ENCODE results near the gene RNF123. TPM values are rescaled to one million over a fixed set of nuclear protein-coding genes. Genes with fewer than 3 reads are reported as not detected.

The RNF123 gene
- total RNA-seq, 4 donors from 2014 or later, result 23.4 to 36.2 (median 31.5) TPM

DNA sequence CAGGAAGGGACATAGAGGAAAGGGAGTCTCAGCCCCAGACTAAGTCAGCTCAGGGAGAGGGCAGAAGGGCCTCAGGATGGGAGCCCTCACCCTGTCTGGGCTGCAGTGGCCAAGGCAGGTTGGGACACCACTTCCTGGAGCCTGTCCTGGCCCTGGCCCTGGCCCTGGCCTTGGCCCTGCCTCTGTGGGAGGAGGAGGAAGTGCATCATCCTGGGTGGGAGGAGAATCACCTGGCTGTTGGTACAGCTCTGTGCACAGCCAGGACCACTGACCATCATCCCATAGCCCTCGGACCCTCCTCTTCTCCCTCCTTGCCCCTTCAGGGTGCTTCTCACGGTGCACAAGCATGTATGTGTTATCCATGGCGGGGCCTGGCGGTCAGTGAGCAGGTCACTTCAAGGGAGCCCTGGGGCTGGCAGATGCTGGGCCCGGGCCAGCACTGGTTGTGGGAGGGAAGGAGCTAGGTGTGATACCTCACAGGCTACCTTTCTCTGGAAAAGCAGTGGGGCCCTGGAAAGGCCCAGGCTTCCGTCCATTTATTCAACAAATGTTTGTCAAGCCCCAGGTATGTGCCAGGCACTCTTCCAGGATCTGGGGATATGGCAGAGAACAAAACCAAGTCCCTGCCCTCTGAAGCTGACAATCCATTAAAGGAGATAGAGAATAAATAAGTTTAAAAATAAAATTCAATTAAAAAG lies 23.4 kb upstream of the RNF123 start:
- Histone ChIP-seq H3K36me3 (no peaks in the 10 kb centered on the region), H3K9me3 (no peaks in the 10 kb centered on the region), H3K4me3 (no peak overlapping the region), H3K4me1 (no peaks in the 10 kb centered on the region), H3K27me3 (peaks cover 0 to 72% (median 2%) of the 10 kb centered on the region in 4 donors), H3K27ac (replicated peaks in 1 of 4) (no peak overlapping the region)
- no peak for TF ChIP-seq EP300 (IDR thresholded peaks at IDR 0.05)
- TF ChIP-seq POLR2AphosphoS5 (IDR thresholded peaks at IDR 0.05), result no peak
- TF ChIP-seq POLR2A (IDR thresholded peaks at IDR 0.05; ENCODE audit: low read depth), result no peak
- TF ChIP-seq, protein P1, sequence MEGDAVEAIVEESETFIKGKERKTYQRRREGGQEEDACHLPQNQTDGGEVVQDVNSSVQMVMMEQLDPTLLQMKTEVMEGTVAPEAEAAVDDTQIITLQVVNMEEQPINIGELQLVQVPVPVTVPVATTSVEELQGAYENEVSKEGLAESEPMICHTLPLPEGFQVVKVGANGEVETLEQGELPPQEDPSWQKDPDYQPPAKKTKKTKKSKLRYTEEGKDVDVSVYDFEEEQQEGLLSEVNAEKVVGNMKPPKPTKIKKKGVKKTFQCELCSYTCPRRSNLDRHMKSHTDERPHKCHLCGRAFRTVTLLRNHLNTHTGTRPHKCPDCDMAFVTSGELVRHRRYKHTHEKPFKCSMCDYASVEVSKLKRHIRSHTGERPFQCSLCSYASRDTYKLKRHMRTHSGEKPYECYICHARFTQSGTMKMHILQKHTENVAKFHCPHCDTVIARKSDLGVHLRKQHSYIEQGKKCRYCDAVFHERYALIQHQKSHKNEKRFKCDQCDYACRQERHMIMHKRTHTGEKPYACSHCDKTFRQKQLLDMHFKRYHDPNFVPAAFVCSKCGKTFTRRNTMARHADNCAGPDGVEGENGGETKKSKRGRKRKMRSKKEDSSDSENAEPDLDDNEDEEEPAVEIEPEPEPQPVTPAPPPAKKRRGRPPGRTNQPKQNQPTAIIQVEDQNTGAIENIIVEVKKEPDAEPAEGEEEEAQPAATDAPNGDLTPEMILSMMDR (IDR thresholded peaks at IDR 0.05), result no peak
- intact Hi-C loops (cut with DNase I), result no loop called here
- no peak for DNase-seq (ENCODE audit: extremely low spot score)
- WGBS, result 90% methylated on average over 4 of the region's 6 CpGs

DNA sequence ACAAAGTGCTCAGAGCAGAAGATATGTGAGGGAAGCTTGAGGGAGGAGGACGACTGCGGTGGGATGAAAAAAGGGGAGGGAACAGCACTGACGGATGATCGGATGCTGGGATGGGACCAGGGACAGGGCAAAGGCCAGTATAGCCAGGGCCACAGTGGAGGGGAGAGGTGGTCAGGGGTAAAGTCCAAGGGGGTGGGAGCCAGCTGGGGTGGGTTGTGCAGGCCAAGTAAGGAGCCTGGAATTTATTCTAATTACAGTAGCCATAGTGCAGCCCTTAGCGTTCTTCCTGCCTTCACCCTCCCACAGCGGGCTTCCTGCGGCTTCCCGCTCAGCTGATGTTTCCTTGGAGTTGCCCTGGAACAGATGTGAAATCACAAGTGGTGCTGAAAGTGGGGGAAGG lies 22.8 kb upstream of the RNF123 start:
- DNase-seq (ENCODE audit: extremely low spot score), result no peak
- Histone ChIP-seq H3K36me3 (no peaks in the 10 kb centered on the region), H3K27me3 (peaks cover 0 to 70% (median 2%) of the 10 kb centered on the region in 4 donors), H3K27ac (replicated peaks in 1 of 4) (no peak overlapping the region), H3K4me3 (no peak overlapping the region), H3K4me1 (no peaks in the 10 kb centered on the region), H3K9me3 (no peaks in the 10 kb centered on the region)
- TF ChIP-seq POLR2A (IDR thresholded peaks at IDR 0.05; ENCODE audit: low read depth) (no peak), POLR2AphosphoS5 (IDR thresholded peaks at IDR 0.05) (no peak), EP300 (IDR thresholded peaks at IDR 0.05) (no peak)
- TF ChIP-seq, protein P1 (IDR thresholded peaks at IDR 0.05), result no peak
- intact Hi-C loops (cut with DNase I), result no loop called here
- 24% methylated on average over 7 of the region's 8 CpGs for WGBS

DNA sequence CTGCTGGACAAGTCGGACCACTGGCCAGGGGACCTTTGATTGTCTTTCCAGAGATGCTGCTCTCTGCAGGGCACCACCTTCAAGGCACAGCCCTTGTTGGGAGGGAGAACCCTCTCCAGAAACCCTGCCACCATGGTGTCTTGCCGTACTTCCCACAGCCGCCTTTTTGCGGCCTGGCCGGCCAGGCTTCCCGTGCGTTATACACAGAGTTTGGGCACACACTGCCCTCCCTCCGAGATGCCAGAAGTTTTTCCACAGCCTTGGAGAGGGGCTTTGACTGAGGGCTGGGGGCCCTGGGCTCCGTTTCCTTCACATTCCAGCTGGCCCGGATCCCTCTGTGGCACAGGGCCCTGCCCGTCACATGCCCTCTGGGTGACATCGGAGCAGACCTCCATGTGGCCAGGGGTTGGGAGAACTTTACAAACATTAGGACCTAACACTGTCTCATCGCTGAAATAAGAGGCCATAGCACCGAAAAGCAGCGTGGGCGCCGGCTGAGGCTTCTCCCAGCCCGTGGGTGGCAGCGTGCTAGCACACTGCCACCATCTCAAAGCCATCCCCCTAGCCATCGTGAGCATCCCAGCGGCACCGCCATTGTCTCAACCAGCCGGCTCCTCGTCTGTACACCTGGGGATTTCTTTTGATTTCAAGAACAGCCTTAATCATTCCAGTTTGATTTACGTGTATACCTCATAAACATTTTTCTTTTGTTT lies 21.5 kb upstream of the RNF123 start:
- Histone ChIP-seq H3K36me3 (no peaks in the 10 kb centered on the region), H3K4me1 (no peaks in the 10 kb centered on the region), H3K4me3 (no peak overlapping the region), H3K27me3 (peaks cover 0 to 57% (median 2%) of the 10 kb centered on the region in 4 donors), H3K9me3 (no peaks in the 10 kb centered on the region), H3K27ac (replicated peaks in 1 of 4) (no peak overlapping the region)
- intact Hi-C loops (cut with DNase I), result no loop called here
- no peak for DNase-seq (ENCODE audit: extremely low spot score)
- 78% methylated on average over 25 of the region's 25 CpGs for WGBS
- TF ChIP-seq, protein P1 (IDR thresholded peaks at IDR 0.05), result no peak
- no peak for TF ChIP-seq POLR2AphosphoS5 (IDR thresholded peaks at IDR 0.05)
- TF ChIP-seq EP300 (IDR thresholded peaks at IDR 0.05), result no peak
- TF ChIP-seq POLR2A (IDR thresholded peaks at IDR 0.05; ENCODE audit: low read depth), result no peak

DNA sequence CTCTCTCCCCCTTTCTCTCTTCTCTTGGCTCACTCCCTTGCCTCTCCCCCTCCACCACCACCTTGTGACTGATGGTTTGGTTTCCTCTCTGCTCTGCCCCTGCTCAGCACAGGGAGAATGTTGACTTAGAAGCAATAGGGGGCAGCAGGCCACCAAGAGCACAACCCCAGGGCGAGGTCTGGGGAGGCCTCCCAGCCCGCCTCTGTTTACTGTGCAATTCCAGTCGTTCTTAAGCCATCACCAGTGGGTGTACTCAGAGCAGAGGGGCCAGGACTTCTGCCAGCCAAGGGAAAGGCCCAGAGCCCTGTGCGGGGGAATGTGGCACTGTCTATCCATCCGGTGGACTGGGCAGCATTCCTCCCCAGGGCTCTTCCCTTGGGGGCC lies 21.0 kb upstream of the RNF123 start:
- no peak for DNase-seq (ENCODE audit: extremely low spot score)
- TF ChIP-seq EP300 (IDR thresholded peaks at IDR 0.05) (no peak), POLR2AphosphoS5 (IDR thresholded peaks at IDR 0.05) (no peak), POLR2A (IDR thresholded peaks at IDR 0.05; ENCODE audit: low read depth) (no peak)
- TF ChIP-seq, protein P1 (IDR thresholded peaks at IDR 0.05), result no peak
- 21% methylated on average over 3 of the region's 5 CpGs for WGBS
- Histone ChIP-seq H3K27ac (replicated peaks in 1 of 4) (no peak overlapping the region), H3K9me3 (no peaks in the 10 kb centered on the region), H3K4me1 (peaks cover 4 to 5% (median 5%) of the 10 kb centered on the region in 4 donors), H3K27me3 (peaks cover 0 to 51% (median 2%) of the 10 kb centered on the region in 4 donors), H3K4me3 (no peak overlapping the region), H3K36me3 (no peaks in the 10 kb centered on the region)
- intact Hi-C loops (cut with DNase I), result no loop called here

Measured in esophagus muscularis mucosa (tissue), 4 donors.